Endothelial cell of umbilical vein (primary cell): Measurements from ENCODE around the gene RELN. TPM values are rescaled to one million over a fixed set of nuclear protein-coding genes. Genes with fewer than 3 reads are reported as not detected.

ENCODE experiments used
- BruUV-seq: library from RNA; stranded (reverse); fragments of 400-500 nt; replicated peaks from 2 replicates; lab custom pipeline; 2021; lab: Mats Ljungman, UMichigan
- CTCF ChIA-PET: fragments of 300-600, 350-600 bp; sonication (Branson Sonifier 250); formaldehyde crosslinking; loops from one replicate; lab custom pipeline; 2021; ENCODE audit warnings: antibody characterized with exemption, inconsistent platforms; lab: Charles Lee
- POLR2A ChIA-PET: fragments of 300-600, 350-600 bp; sonication (Branson Sonifier 250); formaldehyde crosslinking; loops from one replicate; lab custom pipeline; 2021; ENCODE audit warnings: antibody characterized with exemption, inconsistent platforms; lab: Charles Lee
- DNase-seq: peaks from one replicate; pipeline ENCODE4 v3.0.0-alpha.2; 2011; ENCODE audit warnings: low read depth, low spot score
- FAIRE-seq: peaks from 2 replicates; lab custom pipeline; 2011; peaks lifted over from hg19 to GRCh38; lab: Jason Lieb, UNC
- H2AFZ ChIP-seq: 2 replicates; pipeline ENCODE4 v1.6.0; 2012; ENCODE audit warnings: low read depth, low read length, control low read depth, inconsistent platforms
- H3K27ac ChIP-seq: 2 replicates; pipeline ENCODE4 v1.5.1; 2011; ENCODE audit warnings: low read depth, mild to moderate bottlenecking, control low read depth, low read length, moderate library complexity; ENCODE audit not compliant: insufficient read depth
- H3K27me3 ChIP-seq, 2 experiments: 2 replicates each; pipeline versions ENCODE4 v1.6.0 to v1.6.1; 2011; ENCODE audit warnings: low read length in 2 of 2, mixed read lengths in 1 of 2; ENCODE audit not compliant: control insufficient read depth in 2 of 2, insufficient read depth in 2 of 2
- H3K36me3 ChIP-seq, 2 experiments: 2 replicates in 1 of 2; 3 replicates in 1 of 2; pipeline ENCODE4 v1.5.1; 2011; ENCODE audit warnings: low read length in 2 of 2, mild to moderate bottlenecking in 1 of 2, moderate library complexity in 1 of 2; ENCODE audit not compliant: control insufficient read depth in 2 of 2, insufficient read depth in 2 of 2; ENCODE audit errors: extremely low read depth in 1 of 2
- H3K4me1 ChIP-seq: 3 replicates; pipeline ENCODE4 v1.5.1; 2011; ENCODE audit warnings: mild to moderate bottlenecking, low read length; ENCODE audit not compliant: control insufficient read depth, insufficient read depth; ENCODE audit errors: extremely low read depth
- H3K4me2 ChIP-seq: 2 replicates; pipeline ENCODE4 v1.6.1; 2011; ENCODE audit warnings: low read length, control low read depth, mixed read lengths; ENCODE audit not compliant: insufficient read depth
- H3K4me3 ChIP-seq, 3 experiments: fragments of 200-600 bp in 1 of 3; sonication (generic), shearing (Covaris generic) in 1 of 3; replicated peaks in 1 of 3; 2 replicates each; pipeline ENCODE4 v1.5.1; 2011 to 2016; ENCODE audit warnings: control low read depth in 3 of 3, low read length in 3 of 3, mild to moderate bottlenecking in 2 of 3, inconsistent platforms in 1 of 3, low read depth in 1 of 3, moderate library complexity in 1 of 3; ENCODE audit not compliant: insufficient read depth in 1 of 3
- H3K79me2 ChIP-seq: 2 replicates; pipeline ENCODE4 v1.6.0; 2012; ENCODE audit warnings: low read length, inconsistent platforms; ENCODE audit not compliant: control insufficient read depth, insufficient read depth
- H3K9ac ChIP-seq: replicated peaks from 2 replicates; pipeline ENCODE3; 2011; ENCODE audit warnings: low read length, control low read depth; ENCODE audit not compliant: insufficient read depth; ENCODE audit errors: extremely low read depth
- H3K9me1 ChIP-seq: replicated peaks from 3 replicates; pipeline ENCODE4 v1.6.0; 2011; ENCODE audit warnings: mild to moderate bottlenecking, low read length; ENCODE audit not compliant: control insufficient read depth, insufficient read depth; ENCODE audit errors: extremely low read depth
- H3K9me3 ChIP-seq: replicated peaks from 2 replicates; pipeline ENCODE4 v1.5.1; 2012; ENCODE audit warnings: low read length, inconsistent platforms; ENCODE audit not compliant: control insufficient read depth, insufficient read depth
- H4K20me1 ChIP-seq: replicated peaks from 2 replicates; pipeline ENCODE3; 2011; ENCODE audit warnings: mild to moderate bottlenecking, low read length; ENCODE audit not compliant: control insufficient read depth, insufficient read depth; ENCODE audit errors: extremely low read depth
- CTCF ChIP-seq, 2 donors: IDR thresholded peaks; 1 replicate in 1 of 2; 2 replicates in 1 of 2; pipeline ENCODE4 v1.5.1; 2011; ENCODE audit warnings: low read length in 2 of 2, mild to moderate bottlenecking in 2 of 2, moderate library complexity in 2 of 2, control low read depth in 1 of 2, inconsistent platforms in 1 of 2, low read depth in 1 of 2; ENCODE audit not compliant: insufficient read depth in 1 of 2; ENCODE audit errors: extremely low read depth in 1 of 2
- EZH2 ChIP-seq: IDR thresholded peaks from 2 replicates; pipeline ENCODE4 v1.6.1; 2012; ENCODE audit warnings: borderline replicate concordance, low read depth, mild to moderate bottlenecking, moderate library complexity, low read length, inconsistent platforms; ENCODE audit not compliant: severe bottlenecking
- FOS ChIP-seq: IDR thresholded peaks from 2 replicates; pipeline ENCODE4 v1.6.1; 2011; ENCODE audit warnings: mild to moderate bottlenecking, low read length, moderate library complexity, borderline replicate concordance; ENCODE audit not compliant: insufficient read depth
- GATA2 ChIP-seq: IDR thresholded peaks from 2 replicates; pipeline ENCODE4 v1.7.0; 2011; ENCODE audit warnings: low read depth, mild to moderate bottlenecking, moderate library complexity, mixed read lengths, low read length; ENCODE audit not compliant: insufficient read length, insufficient read depth
- JUN ChIP-seq: IDR thresholded peaks from 2 replicates; pipeline ENCODE4 v1.6.1; 2011; ENCODE audit warnings: borderline replicate concordance, low read depth; ENCODE audit not compliant: insufficient read length, insufficient read depth
- MYC ChIP-seq: IDR thresholded peaks from one replicate; pipeline ENCODE4 v1.6.1; 2011; ENCODE audit warnings: mild to moderate bottlenecking, low read depth, low read length
- POLR2A ChIP-seq: IDR thresholded peaks from 2 replicates; pipeline ENCODE4 v1.6.1; 2012; ENCODE audit warnings: low read depth, mild to moderate bottlenecking, control low read depth, low read length
- POLR2AphosphoS5 ChIP-seq: IDR thresholded peaks from 2 replicates; pipeline ENCODE4 v1.6.1; 2012; ENCODE audit warnings: low read depth, mild to moderate bottlenecking, control low read depth, low read length, moderate library complexity; ENCODE audit not compliant: insufficient read depth
- dilution Hi-C: fragments of 300-500 bp; cut with MboI; formaldehyde crosslinking; loops from one replicate; pipeline ENCODE4 v1.15.0; 2019; ENCODE audit warnings: low sequenced_read_pairs; ENCODE audit not compliant: extremely low pct_ligation_motif_present
- intact Hi-C: fragments of 100-400 bp; cut with micrococcal nuclease; formaldehyde crosslinking; loops from one replicate; pipeline ENCODE4 v1.10.0; 2022
- polyA plus RNA-seq, 4 experiments: library from polyadenylated mRNA; depleted of rRNA in 3 of 4; stranded (reverse) in 3 of 4; unstranded in 1 of 4; fragments of >200 nt; gene quantifications; 2 replicates each; pipeline versions ENCODE4 v1.2.1 to v1.2.3, GENCODE V29; 2011 to 2012; ENCODE audit warnings: missing spikeins in 1 of 4
- total RNA-seq: library from RNA; stranded (reverse); gene quantifications from 2 replicates; pipeline ENCODE4 v1.2.3, GENCODE V29; 2021
- TF ChIP-seq, protein P1 (sequence below): IDR thresholded peaks from 2 replicates; pipeline ENCODE4 v1.6.1; 2011; ENCODE audit not compliant: insufficient read depth, insufficient read length

The RELN gene
- total and polyA plus RNA-seq, 2 donors (not counting 3 experiments of a cell fraction or from before 2014, with no cell fraction given): 0.15 to 0.22 TPM

DNA sequence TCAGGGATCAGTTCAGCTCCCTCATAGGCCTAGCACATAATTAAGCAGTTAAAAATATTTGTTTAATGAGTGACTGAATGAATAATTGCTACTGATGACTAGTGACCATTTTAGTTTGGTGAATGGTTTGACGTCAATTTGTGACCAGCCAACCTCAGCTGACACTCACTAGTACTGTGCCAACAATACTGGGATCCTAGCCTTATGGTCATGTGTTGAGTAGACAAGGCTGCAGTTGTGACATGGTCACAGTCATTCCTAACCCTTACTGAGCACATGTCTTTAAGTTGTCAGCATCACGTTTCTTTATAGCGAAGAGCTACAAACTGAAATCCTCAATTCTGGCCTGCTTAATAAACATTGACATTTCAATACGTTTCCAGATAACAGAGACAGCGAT is 456.5 kb downstream of the RELN start:
- Histone ChIP-seq H3K4me1 (no peaks in the 10 kb centered on the region), H3K4me2 (no peak overlapping the region), H4K20me1 (no peaks in the 10 kb centered on the region), H3K27ac (no peak overlapping the region), H3K9me1 (no peaks in the 10 kb centered on the region), H2AFZ (no peak overlapping the region), H3K9me3 (no peaks in the 10 kb centered on the region), H3K9ac (no peak overlapping the region), H3K36me3 (no peaks in the 10 kb centered on the region), H3K4me3 (no peak overlapping the region), H3K27me3 (no peaks in the 10 kb centered on the region), H3K79me2 (no peaks in the 10 kb centered on the region)
- dilution Hi-C loops (no loop called here), intact Hi-C loops (no loop called here)
- FAIRE-seq: no peak
- BruUV-seq: no TSS peak
- ChIA-PET POLR2A (no interaction called here), CTCF (no interaction called here)
- no peak for DNase-seq
- TF ChIP-seq POLR2A (no peak), FOS (no peak), MYC (no peak)
- TF ChIP-seq, protein P1, sequence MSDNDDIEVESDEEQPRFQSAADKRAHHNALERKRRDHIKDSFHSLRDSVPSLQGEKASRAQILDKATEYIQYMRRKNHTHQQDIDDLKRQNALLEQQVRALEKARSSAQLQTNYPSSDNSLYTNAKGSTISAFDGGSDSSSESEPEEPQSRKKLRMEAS: no peak

- Histone ChIP-seq H3K9me1 (no peaks in the 10 kb centered on the region), H3K27ac (no peak overlapping the region), H2AFZ (no peak overlapping the region), H3K4me2 (no peak overlapping the region), H3K9ac (no peak overlapping the region), H3K4me3 (no peak overlapping the region), H3K27me3 (peaks cover 0 to 5% of the 10 kb centered on the region in 2 experiments), H3K79me2 (no peaks in the 10 kb centered on the region), H3K36me3 (no peaks in the 10 kb centered on the region), H4K20me1 (no peaks in the 10 kb centered on the region), H3K9me3 (no peaks in the 10 kb centered on the region), H3K4me1 (no peaks in the 10 kb centered on the region)
- FAIRE-seq (no peak), DNase-seq (no peak)
- ChIA-PET POLR2A (no interaction called here), CTCF (interaction anchor here (0.7 kb wide), 1 partner anchor 631 kb away, joined by 3 read pairs; no protein-coding TSS in a partner anchor)
- TF ChIP-seq JUN (no peak), POLR2AphosphoS5 (no peak), GATA2 (no peak), CTCF (IDR thresholded peaks at IDR 0.05; ENCODE audit: extremely low read depth in 1 of 2, insufficient read depth in 1 of 2, low read depth in 1 of 2, low read length in 2 of 2) (no peak), MYC (no peak), FOS (no peak), EZH2 (no peak)
- TF ChIP-seq, protein P1: no peak
- dilution Hi-C loops: no loop called here
- BruUV-seq: no TSS peak
- intact Hi-C loops: loop anchor here (10.0 kb wide), 1 partner anchor 1387 kb away; no protein-coding TSS in a partner anchor
Observed at GRCh38 chr7:103528152-103528551, 461.3 kb downstream of the RELN start.
